DMS53 (cell line): ENCODE results near the gene TRA2B.
"Not testable (repeated sequence)": the region's sequence is repeated elsewhere in the genome, so short reads cannot be mapped to it uniquely, and the experiment has no call there.

Experiments used
- DNase-seq: peaks from one replicate; lab custom pipeline; 2025; lab: John Stamatoyannopoulos, UW

Gene TRA2B

DNA sequence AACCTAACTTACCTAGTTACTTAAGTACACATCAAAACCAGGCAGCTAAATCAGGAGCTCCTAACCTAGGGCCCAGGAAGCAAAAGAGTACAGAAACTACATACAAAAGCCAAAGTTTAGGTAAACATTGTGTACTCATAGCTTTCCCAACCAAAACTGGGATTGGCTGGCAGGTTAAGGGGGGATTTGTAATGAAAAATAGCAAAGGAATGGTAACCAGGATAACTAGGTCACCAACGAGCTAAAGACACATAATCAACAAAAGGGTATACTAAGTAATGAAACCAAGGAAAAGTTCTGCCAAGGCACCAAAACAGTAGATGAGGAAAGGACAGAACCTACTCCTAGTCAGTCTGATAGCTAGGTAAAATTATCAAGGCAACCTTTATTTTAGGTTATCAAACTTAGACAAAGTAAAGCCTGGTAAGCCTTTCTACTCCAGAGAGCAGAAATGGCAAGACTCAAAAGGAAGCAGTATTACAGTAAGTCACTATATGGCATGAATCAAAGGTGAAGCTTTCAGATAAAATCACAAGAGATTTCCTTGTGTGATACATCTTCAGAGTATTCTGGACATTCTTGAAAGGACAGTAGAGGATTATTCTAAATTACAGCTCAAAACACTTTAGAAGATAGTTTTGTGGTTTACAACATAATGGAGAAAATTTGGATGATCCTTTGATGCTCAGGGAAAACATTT lies 10.2 kb downstream of the TRA2B start:
- no peak for DNase-seq

DNA sequence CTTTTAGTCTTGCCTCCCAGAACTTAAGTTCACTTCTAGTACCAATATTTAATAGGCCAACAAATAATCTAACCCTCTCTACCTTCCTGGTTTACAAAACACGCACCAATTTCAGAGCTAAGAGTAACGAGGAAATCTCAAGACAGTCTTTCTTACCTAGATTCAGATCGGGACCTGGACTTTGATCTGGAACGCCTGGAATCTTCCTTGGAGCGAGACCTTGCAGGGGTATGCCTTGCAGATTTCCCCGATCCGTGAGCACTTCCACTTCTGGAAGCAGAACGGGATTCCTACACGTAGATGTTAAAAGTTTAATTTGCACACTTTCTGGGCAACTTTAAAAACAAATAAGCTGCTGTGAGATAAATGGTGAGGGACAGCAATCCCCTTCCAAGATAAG lies 11.4 kb downstream of the TRA2B start:
- no peak for DNase-seq

DNA sequence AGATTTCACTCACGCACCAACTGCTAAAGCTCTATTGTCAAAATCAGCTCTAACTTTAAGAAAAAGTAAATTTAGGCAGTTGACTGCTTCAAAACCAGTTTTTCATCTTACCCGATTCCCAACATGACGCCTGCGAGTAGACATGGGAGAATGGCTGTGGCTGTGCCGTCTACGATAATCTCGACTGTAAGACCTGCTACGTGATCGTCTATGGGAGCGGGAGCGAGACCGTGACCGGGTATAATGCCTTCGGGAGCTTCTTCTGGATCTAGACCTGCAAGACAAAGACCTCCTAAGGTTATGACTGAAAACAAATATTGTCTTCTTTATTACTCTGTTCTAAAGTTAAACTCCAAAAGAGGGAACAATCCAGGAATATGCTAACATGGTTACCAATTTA lies 12.5 kb downstream of the TRA2B start:
- no peak for DNase-seq

DNA sequence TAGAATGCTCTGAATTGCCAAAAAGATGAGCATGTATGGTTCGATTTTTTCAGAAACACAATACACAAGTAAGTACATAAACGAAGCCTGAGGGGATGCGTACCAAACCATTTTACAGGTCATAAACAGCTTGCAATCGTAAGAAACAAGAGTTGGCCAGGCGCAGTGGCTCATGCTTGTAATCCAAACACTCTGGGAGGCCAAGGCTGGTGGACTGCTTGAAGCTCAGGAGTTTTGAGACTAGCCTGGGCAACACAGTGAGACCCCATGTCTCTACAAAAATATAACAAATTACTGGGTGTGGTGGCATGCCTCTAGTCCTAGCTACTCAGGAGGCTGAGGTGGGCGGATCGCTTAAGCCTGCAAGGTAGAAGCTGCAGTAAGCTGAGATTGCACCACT lies 13.4 kb downstream of the TRA2B start:
- DNase-seq = no peak

DNA sequence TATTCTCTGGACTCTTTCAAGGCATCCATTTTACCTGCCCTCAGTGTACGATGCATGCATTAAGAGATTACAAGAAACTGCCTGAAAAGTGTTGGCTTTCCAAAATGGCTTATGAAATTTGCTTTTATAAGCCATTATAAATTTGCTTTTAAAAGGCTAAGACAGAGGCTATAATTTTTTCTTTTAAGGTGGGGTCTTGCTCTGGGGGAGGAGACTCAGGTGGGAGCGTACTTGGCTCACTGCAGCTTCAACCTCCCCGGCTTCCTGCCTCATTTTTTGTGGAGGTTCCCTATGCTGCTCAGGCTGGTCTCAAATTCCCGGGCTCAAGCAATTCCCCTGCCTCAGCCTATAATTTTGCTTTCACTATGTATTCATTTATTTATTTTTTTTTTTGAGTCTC lies 17.6 kb downstream of the TRA2B start:
- DNase-seq = no peak

DNA sequence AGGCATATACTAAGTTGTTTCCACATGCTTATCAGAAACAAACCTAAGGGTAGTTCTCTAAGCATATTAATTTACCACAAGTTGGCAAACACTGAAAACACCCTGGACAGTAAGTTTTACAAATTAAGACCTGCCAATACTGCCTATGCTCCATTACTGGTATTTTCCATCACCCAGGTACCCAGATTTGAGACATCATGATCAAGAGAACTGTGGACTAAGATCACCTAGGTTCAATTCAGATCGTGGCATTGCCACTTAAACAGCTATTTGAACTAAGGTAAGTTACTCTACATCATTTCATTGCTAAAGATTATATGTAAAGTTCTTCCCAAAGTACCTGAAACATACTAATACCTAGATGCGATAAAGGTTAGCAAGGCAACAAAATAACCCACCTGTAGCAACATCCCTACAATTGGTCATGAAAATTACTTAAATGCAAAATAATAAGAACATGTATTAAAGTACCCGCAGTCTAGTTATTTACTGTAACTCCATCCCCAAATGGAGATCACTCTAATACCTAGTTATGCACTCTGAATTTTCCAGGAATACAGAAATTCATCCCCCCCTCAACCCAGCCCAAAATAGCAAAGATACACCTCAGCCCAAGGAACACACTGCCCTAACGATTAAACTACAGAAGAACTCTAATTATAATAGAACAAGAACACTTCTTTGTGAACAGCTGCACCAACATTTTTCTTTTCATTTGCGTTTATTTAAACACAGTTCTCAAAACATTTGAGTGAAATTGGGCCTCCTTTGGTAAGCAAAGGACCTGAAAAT lies 21.6 kb downstream of the TRA2B start:
- DNase-seq = no peak

DNA sequence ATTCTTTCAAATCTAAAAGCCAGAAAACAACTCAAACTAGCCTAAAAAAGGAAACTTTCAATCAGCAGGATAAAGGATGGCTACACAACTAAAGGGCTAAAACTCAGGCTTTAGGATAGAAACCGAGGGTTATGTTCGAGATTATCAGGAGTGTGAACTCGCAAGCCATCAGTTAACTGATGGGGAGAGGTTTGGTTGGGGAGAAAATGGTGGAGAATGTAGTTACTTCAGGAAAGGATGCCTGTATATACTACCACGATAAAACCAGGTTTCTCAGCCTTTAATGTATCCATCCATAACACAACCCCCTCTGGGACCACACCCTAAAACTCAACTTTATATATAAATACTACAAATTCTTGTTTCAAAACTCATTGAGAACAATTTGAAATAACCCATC lies 22.2 kb downstream of the TRA2B start:
- no peak for DNase-seq

DNA sequence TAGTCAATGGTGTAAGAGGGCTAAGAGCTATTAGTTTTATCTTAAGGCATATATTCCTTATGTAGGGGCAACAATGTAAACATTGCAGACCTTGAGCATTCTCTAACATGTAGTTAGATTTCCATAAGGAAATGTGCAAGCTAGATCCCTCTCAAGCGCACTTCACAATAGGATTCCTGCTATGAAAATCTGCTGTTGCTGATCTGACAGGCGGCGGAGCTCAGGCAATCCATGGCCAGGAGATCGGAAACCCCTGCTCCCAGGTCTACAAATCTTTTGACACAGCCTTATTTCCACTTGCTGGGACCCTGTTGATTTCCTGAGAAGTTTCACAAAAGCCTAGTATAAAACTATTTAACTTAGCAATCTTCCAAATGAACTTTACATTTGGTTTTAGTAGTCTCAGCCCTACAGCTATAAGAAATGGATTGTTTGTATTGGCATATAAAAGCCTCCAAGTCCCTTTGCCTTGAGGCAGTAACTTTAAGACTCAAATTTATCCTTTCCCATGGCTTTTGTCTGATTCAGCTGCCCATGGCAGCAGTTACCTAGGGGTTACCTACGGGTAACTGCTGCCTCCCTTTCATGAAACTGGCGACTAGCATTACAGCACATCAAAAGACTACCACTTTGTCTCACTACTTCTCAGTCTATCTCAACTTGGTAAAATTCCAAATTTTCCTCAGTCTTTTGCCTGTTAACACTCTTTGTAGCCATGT lies 22.7 kb downstream of the TRA2B start:
- DNase-seq = no peak

DNA sequence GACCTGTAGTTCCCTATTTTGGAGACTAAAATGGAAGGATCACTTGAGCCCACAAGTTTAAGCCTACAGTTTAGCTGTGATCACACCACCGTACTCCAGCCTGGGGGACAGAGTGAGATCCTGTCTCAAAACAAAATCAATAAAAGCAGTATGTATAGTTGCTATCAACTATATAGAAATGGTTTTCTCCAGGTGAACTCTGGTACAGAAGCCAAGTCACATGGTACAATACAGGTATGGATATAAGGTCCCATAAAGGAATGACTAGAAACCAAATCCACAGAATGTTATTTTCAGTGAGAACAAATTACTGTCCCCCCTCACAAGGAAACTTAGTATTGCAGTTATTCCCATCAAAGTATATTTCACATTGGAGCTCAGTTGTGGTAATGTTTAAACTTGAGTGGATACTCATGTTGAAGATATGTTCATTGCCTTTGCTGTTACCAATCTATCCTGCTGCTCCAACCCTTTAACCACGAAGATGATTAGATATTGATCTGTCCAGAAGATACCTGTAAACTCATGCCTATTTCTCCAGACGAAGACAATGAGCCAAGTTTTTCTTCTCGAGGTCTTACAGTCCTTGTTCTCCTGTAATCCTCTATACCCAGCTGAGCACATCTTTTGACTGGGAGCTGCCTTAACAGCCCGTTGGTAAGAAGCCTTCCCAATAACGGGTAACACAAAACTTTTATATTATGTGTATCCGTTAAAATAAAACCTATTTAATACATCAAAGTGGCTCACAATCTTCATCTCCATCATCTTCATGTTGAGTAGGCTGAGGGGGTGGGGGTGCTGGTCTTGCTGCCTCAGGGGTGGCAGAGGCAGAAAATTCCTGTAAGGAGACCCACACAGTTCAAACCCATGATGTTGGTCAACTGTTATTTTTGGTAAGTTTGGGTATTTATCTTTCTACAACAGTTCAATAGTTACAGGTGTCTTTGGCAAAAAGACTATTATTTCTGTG lies 24.6 kb downstream of the TRA2B start:
- DNase-seq = peak; percentile 31

DNA sequence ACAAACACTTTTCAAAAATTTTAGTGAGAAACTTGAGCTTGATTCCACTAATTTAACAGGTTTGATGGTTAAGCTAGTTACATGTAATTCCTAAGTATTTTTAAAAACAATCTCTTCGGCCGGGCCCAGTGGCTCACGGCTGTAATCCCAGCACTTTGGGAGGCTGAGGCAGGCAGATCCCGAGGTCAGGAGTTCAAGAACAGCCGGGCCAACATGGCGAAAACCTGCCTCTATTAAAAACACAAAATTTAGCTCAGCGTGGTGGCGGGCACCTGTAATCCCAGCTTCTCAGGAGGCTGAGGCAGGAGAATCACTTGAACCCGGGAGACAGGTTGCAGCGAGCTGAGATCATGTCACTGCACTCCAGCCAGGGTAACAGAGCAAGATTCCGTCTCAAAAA lies 25.3 kb downstream of the TRA2B start:
- no peak for DNase-seq

DNA sequence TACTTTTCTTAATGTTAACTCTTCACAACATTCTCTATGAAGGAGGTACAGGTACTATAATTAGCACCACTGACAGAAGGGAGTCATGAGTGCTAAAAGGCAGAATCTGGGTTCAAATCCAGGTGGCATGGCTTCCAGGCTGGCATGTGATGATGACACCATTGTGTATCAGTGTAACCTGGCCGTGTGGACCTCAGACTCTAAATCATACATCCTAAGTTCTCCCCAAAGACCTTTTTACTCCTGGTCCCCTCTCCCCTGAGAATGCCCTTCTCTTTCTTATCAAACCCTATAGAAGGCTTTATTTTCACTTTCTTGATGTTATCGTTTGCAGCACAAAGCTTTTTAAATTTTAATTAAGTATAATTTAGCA lies 26.8 kb downstream of the TRA2B start:
- DNase-seq = not testable (repeated sequence)

DNA sequence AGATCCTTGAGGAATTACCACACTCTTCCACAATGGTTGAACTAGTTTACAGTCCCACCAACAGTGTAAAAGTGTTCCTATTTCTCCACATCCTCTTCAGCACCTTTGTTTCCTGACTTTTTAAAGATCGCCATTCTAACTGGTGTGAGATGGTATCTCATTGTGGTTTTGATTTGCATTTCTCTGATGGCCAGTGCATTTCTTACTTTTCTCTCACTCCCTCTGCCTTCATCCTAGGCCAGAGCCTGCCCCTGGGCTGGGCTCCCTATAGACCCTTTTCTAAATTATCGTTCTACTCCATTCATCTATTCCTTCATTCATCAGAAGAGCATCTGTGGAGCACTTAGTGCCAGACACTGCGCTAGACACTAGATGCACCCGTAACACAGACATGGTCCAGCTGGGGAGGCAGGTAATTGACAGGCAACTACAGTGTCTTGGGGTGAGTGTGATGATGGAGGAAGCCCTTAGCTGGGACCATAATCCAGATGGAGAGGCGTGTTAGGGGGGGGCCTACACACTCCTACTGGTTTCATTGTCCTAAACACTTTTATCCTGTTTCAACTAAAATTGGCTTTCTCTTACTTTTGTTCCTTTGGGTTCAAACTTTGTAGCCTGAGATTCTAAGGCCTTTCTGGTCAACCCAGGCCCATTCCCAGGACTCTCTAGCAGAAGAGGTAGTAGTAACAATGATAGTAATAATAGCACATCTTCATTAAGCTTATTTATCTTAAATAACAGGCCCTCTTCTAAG lies 27.3 kb downstream of the TRA2B start:
- peak; percentile 22 for DNase-seq

DNA sequence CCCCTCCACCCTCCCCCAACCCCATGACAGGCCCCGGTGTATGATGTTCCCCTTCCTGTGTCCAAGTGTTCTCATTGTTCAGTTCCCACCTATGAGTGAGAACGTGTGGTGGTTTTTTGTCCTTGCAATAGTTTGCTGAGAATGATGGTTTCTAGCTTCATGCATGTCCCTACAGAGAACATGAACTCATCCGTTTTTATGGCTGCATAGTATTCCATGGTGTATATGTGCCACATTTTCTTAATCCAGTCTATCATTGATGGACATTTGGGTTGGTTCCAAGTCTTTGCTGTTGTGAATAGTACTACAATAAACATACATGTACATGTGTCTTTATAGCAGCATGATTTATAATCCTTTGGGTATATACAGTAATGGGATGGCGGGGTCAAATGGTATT lies 27.9 kb downstream of the TRA2B start:
- not testable (repeated sequence) for DNase-seq

DNA sequence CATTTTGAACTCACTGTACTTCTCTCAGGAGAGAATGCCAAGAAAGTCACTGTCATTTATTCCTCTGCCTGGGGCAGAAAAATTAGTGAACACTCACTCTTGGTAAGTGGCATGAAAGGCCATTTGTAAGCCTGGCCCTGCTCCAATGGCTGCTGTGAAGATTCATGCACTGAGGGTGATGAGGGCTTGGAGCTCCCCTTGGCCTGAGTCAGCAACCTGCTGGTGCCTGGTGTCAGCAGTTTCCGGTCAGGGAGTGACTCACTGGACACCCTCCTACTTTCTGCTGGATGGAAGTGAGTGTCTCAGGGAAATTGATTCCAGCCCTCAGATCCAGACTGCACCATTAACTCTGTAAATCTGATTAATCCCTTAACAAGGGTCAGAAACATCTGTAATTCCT lies 37.6 kb downstream of the TRA2B start:
- peak; percentile 77 for DNase-seq

DNA sequence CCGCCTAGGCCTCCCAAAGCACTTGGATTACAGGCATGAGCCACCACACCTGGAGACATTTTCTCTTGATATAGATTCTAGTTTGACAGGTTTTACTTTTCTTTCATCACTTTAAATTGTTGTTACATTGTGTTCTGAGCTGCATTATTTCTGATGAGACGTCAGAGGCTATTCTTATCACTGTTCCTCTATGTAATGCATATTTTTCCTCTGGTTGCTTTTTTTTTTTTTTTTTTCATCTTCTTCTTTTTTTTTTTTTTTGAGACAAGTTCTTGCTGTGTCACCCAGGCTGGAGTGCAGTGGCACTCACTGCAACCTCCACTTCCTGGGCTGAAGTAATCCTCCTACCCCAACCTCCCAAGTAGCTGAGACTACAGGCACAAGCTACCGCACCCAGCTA lies 41.2 kb downstream of the TRA2B start:
- DNase-seq = no peak

DNA sequence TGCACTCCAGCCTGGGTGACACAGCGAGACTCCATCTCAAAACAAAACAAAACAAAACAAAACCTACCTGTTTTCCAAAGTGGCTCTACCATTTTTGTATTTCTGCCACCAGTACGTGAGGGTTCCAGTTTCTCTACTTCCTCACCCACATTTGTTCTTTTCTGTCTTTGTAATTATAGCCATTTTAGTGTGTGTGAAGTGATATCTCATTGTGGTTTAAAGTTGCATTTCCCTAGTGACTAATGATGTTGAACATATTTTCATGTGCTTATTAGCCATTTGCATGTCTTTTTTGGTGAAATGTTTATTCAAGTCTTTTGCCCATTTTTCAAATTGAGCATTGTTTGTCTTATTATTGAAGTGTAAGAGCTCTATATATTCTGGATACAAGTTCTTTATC lies 50.7 kb downstream of the TRA2B start:
- DNase-seq = no peak

DNA sequence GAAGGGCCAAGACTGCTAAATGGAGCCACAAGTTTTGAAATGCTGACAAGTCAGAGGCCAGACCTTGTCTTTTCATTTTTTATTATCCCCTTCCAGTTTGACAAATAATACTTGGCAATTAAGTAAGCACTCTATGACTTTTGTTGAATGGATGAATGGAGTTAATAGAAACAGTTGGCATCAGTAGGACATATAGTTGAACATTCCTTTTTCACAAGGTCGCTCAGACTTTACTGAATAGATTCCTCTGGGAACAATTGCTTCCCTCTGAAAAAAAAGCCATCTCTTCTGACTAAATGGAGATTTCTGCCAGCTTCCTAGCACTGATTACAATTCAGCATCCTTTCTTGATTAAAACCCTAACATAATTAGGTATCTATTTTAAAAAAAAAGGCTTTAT lies 53.2 kb downstream of the TRA2B start:
- DNase-seq = no peak

DNA sequence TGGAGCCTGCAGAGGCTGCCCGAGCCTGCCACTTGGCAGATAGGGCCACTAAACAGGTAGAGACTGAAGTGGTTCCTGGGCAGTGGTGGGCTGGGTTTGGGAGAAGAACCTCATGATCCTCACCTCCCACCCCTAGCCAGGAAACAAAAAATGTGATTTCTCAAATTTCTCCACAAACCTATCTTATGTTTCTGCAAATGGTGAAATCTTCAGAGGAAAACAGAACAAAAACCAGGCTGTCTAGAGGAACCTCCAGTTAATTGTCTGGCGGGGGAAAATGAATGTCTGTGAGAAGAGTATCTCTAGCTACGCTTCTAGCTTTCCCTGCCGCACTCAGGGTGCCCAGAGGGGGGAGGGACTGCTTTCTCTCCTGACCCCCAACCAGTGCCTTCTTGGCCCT lies 55.9 kb downstream of the TRA2B start:
- DNase-seq = no peak

DNA sequence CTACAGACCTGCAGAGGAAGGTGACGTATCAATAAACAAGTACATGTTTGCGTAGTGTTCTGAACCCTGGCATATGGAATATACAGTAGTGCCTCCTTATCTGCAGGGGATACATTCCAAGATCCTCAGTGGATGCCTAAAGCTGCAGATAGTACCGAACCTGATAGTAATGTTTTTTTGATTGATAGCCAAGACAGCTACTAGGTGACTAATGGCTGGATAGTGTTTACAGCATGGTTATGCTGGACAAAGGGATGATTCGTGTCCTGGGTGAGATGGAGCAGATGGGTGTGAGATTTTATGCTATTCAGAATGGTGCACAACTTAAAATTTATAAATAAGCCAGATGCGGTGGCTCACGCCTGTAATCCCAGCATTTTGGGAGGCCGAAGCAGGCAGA lies 57.2 kb downstream of the TRA2B start:
- DNase-seq = no peak

DNA sequence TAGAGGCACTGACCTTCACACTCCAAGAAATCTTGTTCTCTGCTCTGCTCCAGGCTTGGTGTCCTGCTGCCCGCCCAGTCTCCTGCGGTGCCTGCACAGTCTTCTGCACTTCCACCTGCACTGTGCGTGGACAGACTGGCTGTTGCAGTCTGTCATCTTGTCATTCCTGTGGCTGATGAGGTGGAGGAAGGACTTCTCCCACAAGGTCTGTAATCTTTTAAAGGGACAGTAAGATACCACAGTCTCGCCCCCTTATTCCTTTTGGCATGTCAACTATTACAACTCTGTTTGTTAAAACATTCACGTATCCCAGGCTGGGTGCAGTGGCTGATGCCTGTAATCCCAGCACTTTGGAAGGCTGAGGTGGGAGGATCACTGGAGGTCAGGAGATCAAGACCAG lies 58.9 kb downstream of the TRA2B start:
- DNase-seq = no peak

DNA sequence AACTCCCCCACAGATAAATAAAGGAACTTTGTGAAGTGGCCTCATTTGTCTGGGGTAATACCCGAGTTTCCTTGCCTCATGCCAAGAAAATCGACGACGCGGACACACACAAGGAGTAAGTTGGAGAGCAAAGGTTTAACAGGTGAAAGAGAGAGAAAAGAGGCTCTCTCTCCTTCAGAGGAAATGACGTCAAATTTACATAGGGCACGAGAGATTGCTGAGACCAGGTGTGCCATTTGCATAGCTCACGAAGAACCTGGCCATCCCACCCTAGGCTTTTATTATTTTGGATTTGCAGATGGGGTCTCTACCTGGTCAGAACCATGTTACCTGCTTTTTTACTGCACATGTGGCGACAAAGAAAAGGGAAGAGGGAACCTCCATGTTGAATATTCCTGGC lies 63.7 kb downstream of the TRA2B start:
- DNase-seq = peak; percentile 55
